Inferior parietal cortex (tissue), 1 donor: ENCODE data around the gene PPP1R14C.
"Not testable (repeated sequence)": the region's sequence is repeated elsewhere in the genome, so short reads cannot be mapped to it uniquely, and the experiment has no call there.

Experiments
- DNase-seq: peaks from one replicate; pipeline ENCODE4 v3.0.0-alpha.2; 2016; ENCODE audit errors: extremely low spot score

Gene PPP1R14C

GRCh38 chr6:150220634-150221551, 78.0 kb downstream of the PPP1R14C start:
- no peak for DNase-seq

GRCh38 chr6:150224820-150225219, 82.0 kb downstream of the PPP1R14C start:
- no peak for DNase-seq

GRCh38 chr6:150227281-150227680, 84.4 kb downstream of the PPP1R14C start:
- no peak for DNase-seq

- no peak for DNase-seq
Observed at GRCh38 chr6:150228072-150228733, 85.4 kb downstream of the PPP1R14C start.

- DNase-seq: no peak
Observed at GRCh38 chr6:150229436-150230163, 86.8 kb downstream of the PPP1R14C start.

- DNase-seq: no peak
Observed at GRCh38 chr6:150230164-150230561, 87.3 kb downstream of the PPP1R14C start.

- DNase-seq: no peak
Observed at GRCh38 chr6:150230832-150231524, 88.1 kb downstream of the PPP1R14C start.

GRCh38 chr6:150231525-150231850, 88.6 kb downstream of the PPP1R14C start:
- DNase-seq: no peak

- DNase-seq: peak; percentile 32
Observed at GRCh38 chr6:150233843-150234269, 91.0 kb downstream of the PPP1R14C start.

GRCh38 chr6:150235218-150235617, 92.4 kb downstream of the PPP1R14C start:
- DNase-seq: no peak

GRCh38 chr6:150236114-150236513, 93.3 kb downstream of the PPP1R14C start:
- no peak for DNase-seq

GRCh38 chr6:150236544-150236943, 93.7 kb downstream of the PPP1R14C start:
- no peak for DNase-seq

GRCh38 chr6:150237626-150238025, 94.8 kb downstream of the PPP1R14C start:
- no peak for DNase-seq

- DNase-seq: no peak
Observed at GRCh38 chr6:150238336-150238741, 95.5 kb downstream of the PPP1R14C start.

GRCh38 chr6:150238846-150239407, 96.1 kb downstream of the PPP1R14C start:
- no peak for DNase-seq

- not testable (repeated sequence) for DNase-seq
Observed at GRCh38 chr6:150241756-150242155, 98.9 kb downstream of the PPP1R14C start.

- DNase-seq: no peak
Observed at GRCh38 chr6:150243620-150244314, 100.9 kb downstream of the PPP1R14C start.

- no peak for DNase-seq
Observed at GRCh38 chr6:150245148-150245935, 102.5 kb downstream of the PPP1R14C start.

GRCh38 chr6:150247803-150248202, 105.0 kb downstream of the PPP1R14C start:
- DNase-seq: no peak

GRCh38 chr6:150248300-150248699, 105.5 kb downstream of the PPP1R14C start:
- DNase-seq: no peak
